ENCODE measurements around the gene GFI1. TPM values are rescaled to one million over a fixed set of nuclear protein-coding genes. Genes with fewer than 3 reads are reported as not detected.

Gene GFI1
- total and polyA plus RNA-seq, 2 of the 13 experiments (the other 11 are each of a cell fraction or from before 2014, with no cell fraction given), result 10.3 to 10.5 TPM

DNA sequence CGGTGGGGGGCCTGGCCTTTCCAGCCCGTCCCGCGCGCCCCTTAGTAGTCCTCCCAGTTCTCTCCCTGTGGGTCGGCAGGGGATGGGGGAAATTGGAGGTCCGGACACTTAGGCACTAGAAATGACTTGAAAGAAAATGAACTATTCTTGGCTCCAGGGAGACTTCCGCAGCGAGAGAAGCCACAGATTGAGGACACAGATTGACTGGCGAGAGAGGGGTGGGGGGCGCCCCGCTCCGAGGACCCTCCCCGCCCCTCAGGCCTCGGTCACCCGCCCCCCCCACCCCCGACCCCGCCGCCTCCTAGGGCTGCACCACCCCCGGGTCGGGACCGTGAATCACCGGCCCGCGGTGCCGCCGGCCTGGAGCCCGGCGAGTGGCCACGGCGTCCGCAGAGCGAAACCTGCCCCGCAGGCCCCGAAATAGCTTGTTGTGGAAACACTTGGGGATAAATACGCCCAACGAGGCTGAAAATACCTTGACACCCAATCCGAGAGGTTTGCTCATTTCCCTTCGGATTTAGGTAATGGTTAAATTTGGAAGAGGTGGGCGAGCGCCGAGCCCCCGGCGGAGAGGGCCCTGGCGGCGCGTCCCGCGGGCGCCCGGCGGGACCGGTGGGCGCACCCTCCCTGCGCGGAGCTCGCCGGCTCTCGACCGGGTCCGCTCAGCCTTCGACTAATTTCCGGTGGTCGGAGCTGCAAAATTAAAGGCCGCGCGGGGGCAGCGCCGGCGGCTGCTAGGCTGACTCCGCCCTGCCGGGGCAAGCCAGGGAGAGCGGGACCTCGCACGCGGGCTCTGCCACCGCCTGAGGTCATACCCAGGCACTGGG, at the start of gene GFI1 (continued):
- TF ChIP-seq, protein P1, sequence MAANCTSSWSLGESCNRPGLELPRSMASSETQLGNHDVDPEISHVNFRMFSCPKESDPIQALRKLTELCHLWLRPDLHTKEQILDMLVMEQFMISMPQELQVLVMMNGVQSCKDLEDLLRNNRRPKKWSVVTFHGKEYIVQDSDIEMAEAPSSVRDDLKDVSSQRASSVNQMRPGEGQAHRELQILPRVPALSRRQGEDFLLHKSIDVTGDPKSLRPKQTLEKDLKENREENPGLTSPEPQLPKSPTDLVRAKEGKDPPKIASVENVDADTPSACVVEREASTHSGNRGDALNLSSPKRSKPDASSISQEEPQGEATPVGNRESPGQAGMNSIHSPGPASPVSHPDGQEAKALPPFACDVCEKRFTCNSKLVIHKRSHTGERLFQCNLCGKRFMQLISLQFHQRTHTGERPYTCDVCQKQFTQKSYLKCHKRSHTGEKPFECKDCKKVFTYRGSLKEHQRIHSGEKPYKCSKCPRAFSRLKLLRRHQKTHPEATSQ (CRISPR knock-in tag; IDR thresholded peaks at IDR 0.05; ENCODE audit: borderline replicate concordance), result no peak
- TF ChIP-seq MEIS2 (CRISPR knock-in tag; IDR thresholded peaks at IDR 0.05), result peak; percentile 23; the same call in 1 of the 2 replicates
- no peak for TF ChIP-seq RBAK (CRISPR knock-in tag; IDR thresholded peaks at IDR 0.05)
- TF ChIP-seq, protein P2, sequence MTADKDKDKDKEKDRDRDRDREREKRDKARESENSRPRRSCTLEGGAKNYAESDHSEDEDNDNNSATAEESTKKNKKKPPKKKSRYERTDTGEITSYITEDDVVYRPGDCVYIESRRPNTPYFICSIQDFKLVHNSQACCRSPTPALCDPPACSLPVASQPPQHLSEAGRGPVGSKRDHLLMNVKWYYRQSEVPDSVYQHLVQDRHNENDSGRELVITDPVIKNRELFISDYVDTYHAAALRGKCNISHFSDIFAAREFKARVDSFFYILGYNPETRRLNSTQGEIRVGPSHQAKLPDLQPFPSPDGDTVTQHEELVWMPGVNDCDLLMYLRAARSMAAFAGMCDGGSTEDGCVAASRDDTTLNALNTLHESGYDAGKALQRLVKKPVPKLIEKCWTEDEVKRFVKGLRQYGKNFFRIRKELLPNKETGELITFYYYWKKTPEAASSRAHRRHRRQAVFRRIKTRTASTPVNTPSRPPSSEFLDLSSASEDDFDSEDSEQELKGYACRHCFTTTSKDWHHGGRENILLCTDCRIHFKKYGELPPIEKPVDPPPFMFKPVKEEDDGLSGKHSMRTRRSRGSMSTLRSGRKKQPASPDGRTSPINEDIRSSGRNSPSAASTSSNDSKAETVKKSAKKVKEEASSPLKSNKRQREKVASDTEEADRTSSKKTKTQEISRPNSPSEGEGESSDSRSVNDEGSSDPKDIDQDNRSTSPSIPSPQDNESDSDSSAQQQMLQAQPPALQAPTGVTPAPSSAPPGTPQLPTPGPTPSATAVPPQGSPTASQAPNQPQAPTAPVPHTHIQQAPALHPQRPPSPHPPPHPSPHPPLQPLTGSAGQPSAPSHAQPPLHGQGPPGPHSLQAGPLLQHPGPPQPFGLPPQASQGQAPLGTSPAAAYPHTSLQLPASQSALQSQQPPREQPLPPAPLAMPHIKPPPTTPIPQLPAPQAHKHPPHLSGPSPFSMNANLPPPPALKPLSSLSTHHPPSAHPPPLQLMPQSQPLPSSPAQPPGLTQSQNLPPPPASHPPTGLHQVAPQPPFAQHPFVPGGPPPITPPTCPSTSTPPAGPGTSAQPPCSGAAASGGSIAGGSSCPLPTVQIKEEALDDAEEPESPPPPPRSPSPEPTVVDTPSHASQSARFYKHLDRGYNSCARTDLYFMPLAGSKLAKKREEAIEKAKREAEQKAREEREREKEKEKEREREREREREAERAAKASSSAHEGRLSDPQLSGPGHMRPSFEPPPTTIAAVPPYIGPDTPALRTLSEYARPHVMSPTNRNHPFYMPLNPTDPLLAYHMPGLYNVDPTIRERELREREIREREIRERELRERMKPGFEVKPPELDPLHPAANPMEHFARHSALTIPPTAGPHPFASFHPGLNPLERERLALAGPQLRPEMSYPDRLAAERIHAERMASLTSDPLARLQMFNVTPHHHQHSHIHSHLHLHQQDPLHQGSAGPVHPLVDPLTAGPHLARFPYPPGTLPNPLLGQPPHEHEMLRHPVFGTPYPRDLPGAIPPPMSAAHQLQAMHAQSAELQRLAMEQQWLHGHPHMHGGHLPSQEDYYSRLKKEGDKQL (CRISPR knock-in tag; IDR thresholded peaks at IDR 0.05; ENCODE audit: low read depth), result no peak
- TF ChIP-seq, protein P3, sequence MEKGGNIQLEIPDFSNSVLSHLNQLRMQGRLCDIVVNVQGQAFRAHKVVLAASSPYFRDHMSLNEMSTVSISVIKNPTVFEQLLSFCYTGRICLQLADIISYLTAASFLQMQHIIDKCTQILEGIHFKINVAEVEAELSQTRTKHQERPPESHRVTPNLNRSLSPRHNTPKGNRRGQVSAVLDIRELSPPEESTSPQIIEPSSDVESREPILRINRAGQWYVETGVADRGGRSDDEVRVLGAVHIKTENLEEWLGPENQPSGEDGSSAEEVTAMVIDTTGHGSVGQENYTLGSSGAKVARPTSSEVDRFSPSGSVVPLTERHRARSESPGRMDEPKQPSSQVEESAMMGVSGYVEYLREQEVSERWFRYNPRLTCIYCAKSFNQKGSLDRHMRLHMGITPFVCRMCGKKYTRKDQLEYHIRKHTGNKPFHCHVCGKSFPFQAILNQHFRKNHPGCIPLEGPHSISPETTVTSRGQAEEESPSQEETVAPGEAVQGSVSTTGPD (CRISPR knock-in tag; IDR thresholded peaks at IDR 0.05), result no peak
- TF ChIP-seq PRMT3 (CRISPR knock-in tag; IDR thresholded peaks at IDR 0.05; ENCODE audit: borderline replicate concordance, low read depth), result 0 out of 2 replicates have a peak, but pooled peaks have one; percentile 47
- no peak for TF ChIP-seq PLRG1 (conservative IDR thresholded peaks at IDR 0.05)
- no peak for TF ChIP-seq ZNF891 (CRISPR knock-in tag; IDR thresholded peaks at IDR 0.05)
- TF ChIP-seq, protein P4, sequence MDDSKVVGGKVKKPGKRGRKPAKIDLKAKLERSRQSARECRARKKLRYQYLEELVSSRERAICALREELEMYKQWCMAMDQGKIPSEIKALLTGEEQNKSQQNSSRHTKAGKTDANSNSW (CRISPR knock-in tag; IDR thresholded peaks at IDR 0.05; ENCODE audit: borderline replicate concordance), result 0 out of 2 replicates have a peak, but pooled peaks have one; percentile 58
- 0 out of 2 replicates have a peak, but pooled peaks have one; percentile 8 for TF ChIP-seq NAIF1 (CRISPR knock-in tag; IDR thresholded peaks at IDR 0.05; ENCODE audit: borderline replicate concordance)
- TF ChIP-seq ATF1 (CRISPR knock-in tag; IDR thresholded peaks at IDR 0.05), result no peak
- TF ChIP-seq, protein P5, sequence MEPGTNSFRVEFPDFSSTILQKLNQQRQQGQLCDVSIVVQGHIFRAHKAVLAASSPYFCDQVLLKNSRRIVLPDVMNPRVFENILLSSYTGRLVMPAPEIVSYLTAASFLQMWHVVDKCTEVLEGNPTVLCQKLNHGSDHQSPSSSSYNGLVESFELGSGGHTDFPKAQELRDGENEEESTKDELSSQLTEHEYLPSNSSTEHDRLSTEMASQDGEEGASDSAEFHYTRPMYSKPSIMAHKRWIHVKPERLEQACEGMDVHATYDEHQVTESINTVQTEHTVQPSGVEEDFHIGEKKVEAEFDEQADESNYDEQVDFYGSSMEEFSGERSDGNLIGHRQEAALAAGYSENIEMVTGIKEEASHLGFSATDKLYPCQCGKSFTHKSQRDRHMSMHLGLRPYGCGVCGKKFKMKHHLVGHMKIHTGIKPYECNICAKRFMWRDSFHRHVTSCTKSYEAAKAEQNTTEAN (CRISPR knock-in tag; conservative IDR thresholded peaks at IDR 0.05), result 0 out of 2 replicates have a peak, but pooled peaks have one; percentile 23
- TF ChIP-seq JARID2 (CRISPR knock-in tag; IDR thresholded peaks at IDR 0.05; ENCODE audit: insufficient replicate concordance), result no peak
- TF ChIP-seq, protein P6, sequence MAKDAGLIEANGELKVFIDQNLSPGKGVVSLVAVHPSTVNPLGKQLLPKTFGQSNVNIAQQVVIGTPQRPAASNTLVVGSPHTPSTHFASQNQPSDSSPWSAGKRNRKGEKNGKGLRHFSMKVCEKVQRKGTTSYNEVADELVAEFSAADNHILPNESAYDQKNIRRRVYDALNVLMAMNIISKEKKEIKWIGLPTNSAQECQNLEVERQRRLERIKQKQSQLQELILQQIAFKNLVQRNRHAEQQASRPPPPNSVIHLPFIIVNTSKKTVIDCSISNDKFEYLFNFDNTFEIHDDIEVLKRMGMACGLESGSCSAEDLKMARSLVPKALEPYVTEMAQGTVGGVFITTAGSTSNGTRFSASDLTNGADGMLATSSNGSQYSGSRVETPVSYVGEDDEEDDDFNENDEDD (CRISPR knock-in tag; IDR thresholded peaks at IDR 0.05; ENCODE audit: borderline replicate concordance), result peak; percentile 87
- peak; percentile 58; the same call in 1 of the 2 replicates for TF ChIP-seq KDM5B (CRISPR knock-in tag; IDR thresholded peaks at IDR 0.05; ENCODE audit: borderline replicate concordance)

Data from HepG2 (cell line).